NK-92 treated with Interleukin-12 subunit alpha and Interleukin-12 subunit beta, amount 100 ng/mL, for 24 hours (cell line): ENCODE measurements around the gene ACTRT2.

ENCODE experiments used
- DNase-seq: peaks from one replicate; lab custom pipeline; 2025; lab: John Stamatoyannopoulos, UW

Gene ACTRT2

DNA sequence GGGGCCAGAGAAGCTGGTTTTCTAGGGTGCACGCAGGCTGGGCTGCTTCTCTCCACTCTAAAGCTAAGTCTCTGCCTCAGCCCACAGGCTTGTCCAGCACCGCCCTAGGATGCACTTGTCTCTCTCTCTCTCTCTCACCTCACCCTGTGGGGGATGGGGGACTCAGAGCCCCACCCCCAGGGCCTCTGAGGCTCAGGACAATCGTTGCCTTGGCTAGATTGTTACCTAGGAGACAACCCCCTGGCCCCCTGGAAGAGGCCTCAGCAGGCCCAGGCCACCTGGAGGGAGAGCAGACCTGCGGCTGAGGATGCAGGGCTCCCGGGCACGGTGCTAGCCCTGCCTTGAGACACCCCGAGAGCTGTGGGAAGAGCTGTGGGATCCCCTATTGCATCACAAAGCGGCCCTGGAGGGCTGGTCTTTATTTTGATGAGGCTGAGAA lies at the start of gene ACTRT2:
Gene ACTRT2, plus strand, starts transcription at position 235 of the 439 bp plus-strand sequence. CDS start 220 bp downstream, outside the sequence.
- no peak for DNase-seq

GRCh38 chr1:2971609-2972008 lies 49.7 kb upstream of the ACTRT2 start:
- DNase-seq: no peak

- DNase-seq: no peak
Observed at GRCh38 chr1:2972011-2972878, 49.0 kb upstream of the ACTRT2 start.

GRCh38 chr1:2972879-2973575 lies 48.2 kb upstream of the ACTRT2 start:
- no peak for DNase-seq

- DNase-seq: no peak
Observed at GRCh38 chr1:2973601-2974593, 47.4 kb upstream of the ACTRT2 start.

DNA sequence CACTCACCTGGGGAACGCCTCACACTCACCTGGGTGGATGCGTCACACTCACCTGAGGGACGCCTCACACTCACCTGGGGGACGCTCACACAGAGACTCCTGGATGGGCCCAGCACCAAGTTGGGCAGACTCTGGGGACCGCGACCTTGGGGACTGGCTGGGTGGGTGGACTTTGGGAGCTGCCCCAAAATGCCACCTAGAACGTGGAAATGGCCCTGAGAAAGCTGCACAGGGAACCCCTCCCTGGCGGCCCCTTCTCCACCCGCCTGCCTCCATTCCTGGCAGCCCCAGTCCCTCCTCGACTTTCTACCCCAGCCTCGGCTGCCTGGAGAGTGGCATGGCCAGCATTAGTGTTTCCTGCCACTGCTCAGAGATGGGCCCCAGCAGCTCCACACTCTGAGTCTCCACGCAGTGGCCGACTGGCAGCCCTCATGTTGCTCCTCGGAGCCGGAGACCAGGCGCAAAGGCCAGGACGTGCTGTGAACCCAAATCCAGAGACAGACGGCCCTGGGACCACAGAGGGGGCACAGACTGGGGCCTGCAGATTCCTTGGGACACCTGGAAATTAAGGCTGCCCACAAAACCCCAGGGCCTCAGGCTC lies 46.5 kb upstream of the ACTRT2 start:
- DNase-seq: no peak

DNA sequence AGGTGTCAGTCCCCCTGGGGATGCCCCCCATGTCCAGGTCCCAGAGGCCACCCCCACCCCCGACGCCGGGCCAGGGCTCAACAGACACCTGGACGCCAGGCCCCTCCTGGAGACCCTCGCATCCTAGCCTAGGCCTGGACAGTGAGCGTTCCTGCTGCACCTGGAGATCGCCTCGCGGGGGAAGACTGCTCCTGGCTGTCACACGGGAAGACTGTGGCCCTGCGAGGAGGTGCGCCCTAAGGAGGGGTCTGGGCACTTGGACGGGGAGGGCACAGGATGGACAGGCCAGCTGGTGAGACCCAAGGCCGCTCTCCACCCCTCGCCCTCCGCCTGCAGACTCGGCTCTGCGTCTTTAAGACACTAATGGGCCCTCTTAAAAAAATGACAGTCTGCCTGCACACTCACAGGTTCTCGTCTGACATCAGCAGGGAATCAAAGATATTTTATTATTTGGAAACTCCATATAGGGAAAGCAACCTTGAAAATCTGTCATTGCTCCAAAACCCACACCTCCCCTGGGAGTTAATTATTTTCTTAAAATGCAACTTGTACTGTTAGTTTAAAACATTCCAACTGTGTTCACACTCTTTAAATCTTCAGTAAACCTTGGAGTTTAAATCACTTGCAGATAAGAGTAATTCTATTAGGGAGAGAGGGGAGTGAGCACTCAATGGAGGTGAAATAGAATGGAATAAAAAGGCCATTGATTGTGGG lies 45.6 kb upstream of the ACTRT2 start:
- no peak for DNase-seq

DNA sequence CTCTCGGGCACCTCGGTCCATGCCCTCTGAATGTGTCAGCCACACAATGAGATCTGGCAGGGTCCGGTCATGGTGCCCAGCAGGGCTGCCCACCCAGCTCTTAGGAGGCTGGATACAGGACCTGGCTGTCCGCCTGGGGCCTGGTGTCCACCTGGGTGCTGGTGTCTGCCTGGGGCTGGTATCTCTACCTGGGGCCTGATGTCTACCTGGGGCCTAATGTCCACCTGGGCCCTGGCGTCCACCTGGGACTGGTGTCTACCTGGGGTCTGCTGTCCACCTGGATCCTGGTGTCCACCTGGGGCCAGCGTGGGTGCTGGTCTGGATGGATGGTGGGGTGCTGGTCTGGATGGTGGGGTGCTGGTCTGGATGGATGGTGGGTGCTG lies 45.1 kb upstream of the ACTRT2 start:
- DNase-seq: no peak

GRCh38 chr1:2977886-2978611 lies 43.2 kb upstream of the ACTRT2 start:
- DNase-seq: no peak

DNA sequence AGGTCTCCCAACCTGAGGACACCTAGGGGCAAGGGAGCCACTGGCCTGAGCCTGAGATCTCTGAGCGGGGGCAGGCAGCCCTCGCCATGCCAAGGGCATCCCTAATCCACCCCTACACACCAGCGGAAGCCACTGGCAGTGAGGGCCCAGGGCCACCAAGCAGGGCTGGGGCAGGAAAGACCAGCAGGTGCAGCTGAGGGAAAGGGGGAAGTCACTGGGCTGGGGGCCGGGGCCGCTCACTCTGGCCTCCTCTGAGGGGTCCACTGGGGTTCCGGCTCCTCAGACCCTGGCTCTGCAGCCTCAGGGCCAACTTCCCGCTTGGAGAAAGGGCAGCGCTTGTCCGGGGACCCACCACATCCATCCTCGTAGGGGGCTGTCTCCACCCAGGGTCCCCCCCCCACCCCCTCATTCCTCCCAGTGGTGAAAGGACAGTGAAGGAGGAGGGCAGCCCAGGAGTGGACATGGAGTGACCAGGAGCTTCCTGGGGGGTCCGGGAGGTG lies 42.5 kb upstream of the ACTRT2 start:
- no peak for DNase-seq

DNA sequence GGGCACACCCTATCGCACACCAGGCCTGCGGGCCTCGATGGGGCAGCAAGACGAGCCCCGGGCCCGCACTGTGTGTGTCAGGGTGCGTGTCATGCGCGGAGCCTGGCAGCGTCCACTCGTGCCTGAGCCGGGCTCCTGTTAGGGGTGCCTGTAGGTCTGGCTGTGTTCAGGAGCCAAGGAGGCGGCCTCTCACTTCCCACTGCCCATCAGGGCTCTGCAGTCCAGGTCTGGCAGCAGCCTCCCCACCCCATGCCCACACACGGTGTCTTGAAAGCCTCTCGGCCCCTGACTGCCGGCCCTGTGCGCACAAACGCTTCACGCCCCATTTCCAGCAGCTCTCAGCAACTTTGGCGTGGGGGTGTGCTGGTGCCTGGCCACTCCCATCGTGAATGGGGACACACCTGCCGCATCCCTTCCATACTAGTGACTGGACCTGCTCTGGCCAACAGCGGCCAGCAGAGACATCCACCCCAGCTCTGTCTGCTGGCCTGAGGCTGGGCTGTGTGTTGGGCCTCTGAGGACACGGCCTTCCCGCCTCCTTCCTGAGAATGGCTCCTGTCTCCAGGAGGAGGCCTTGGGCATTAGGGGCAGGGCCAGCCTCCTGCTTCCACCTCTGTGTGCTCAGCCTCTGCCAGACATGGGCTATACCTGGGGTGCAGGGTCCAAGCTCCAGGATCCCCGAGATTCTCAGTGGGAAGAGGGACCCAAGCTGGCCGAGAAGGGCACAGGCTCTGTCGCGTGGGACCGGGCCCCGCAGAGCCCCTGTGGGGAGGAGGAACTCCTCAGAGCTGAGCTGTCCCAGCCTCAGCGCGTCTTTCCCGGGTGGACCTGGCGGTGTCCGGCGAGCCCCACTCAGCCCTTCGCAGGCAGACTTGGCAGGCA lies 41.8 kb upstream of the ACTRT2 start:
- DNase-seq: no peak

GRCh38 chr1:2980073-2980791 lies 41.0 kb upstream of the ACTRT2 start:
- no peak for DNase-seq

DNA sequence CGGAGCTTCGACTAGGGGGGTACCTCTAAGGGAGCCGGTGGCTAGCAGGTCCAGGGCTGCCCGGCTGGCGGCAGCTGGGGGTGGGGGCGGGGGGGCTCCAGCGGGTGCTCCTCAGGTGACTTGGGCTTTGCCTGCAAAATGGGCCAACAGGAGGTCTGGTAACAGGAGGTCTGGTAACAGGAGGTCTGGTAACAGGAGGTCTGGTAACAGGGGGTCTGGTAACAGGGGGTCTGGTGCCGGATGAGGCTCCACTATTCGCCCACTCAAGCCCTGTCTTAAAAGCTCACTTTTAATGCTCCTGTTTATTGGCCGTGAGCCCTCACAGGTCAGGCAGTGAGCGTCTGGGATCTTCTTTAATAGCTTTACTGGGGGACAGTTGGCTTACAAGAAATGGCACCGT lies 40.4 kb upstream of the ACTRT2 start:
- DNase-seq: no peak

GRCh38 chr1:2981388-2981787 lies 39.9 kb upstream of the ACTRT2 start:
- no peak for DNase-seq

DNA sequence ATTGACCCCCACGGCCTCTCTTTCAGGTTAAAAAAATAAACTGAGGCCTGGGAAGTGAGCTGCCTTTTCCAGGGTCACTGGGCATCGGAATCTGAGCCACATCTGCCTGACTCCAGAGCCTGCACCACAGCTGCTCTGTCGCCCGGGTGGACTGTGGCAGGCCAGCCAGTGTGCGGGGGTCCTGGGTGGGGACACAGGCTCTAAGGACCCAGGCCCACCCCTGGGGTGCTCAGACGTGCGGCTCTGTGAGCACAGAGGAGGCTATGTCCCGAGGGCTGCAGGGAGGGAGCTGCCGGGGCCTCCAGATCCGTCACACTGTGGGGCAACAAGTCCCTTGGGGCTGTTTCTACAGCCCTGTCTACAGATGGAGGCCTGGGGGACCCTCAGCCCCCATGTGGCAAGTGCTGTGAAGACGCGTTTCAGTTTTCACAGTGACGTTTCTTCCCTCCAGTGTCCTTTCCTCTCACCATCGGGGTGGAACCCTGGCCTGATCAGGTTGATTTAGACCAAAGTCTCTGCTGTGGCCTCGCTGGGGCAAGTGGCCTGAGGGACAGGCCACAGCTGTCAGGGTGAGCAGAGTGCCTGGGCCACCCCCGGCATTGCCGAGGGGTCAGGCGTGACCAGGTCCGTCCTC lies 39.2 kb upstream of the ACTRT2 start:
- no peak for DNase-seq

DNA sequence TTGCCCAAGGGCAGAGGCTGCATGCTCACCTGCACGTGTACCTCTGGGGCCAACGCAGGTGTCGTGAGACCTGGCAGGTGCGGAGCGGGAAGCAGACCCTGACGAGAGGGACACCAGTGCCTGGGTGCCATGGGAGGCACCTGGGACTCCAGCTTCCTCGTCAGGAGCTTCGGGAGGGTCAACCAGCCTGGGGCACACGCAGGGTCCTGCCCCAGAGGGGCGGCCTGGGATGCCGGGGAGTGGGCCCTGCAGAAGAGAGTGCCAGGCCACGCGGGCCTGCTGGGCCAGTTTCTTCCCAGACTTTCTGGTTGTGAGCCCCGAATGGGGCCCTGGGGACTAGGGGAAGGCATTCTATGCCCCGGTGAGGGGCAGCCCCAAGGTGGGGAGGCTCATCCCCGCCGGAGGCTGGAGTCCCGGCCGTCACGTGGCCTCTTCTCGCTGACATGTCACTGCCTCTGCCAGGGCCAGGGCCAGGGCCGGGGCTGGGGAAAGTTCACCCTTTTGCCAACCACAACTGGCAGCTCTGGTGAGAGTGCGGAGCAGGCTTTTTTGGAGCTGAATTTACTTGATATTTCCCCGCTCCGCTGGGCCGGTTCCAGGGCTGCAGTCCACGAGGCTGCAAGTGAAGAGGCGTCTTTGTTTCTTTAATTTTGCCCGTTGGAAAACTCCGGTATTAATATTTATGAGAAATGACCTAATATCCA lies 38.5 kb upstream of the ACTRT2 start:
- no peak for DNase-seq

GRCh38 chr1:2983319-2983705 lies 38.0 kb upstream of the ACTRT2 start:
- DNase-seq: no peak
